ENCODE results near the gene MSI2.
"Not testable (repeated sequence)": the region's sequence is repeated elsewhere in the genome, so short reads cannot be mapped to it uniquely, and the experiment has no call there.

MSI2 gene

GRCh38 chr17:57609125-57609877 lies 353.0 kb downstream of the MSI2 start:
- DNase-seq: no peak

- DNase-seq: no peak
Observed at GRCh38 chr17:57609878-57610270, 353.6 kb downstream of the MSI2 start.

- DNase-seq: peak; percentile 89
Observed at GRCh38 chr17:57612202-57613071, 356.1 kb downstream of the MSI2 start.

- DNase-seq: no peak
Observed at GRCh38 chr17:57614742-57615141, 358.4 kb downstream of the MSI2 start.

GRCh38 chr17:57615836-57616757 lies 359.8 kb downstream of the MSI2 start:
- DNase-seq: no peak

- no peak for DNase-seq
Observed at GRCh38 chr17:57617218-57617617, 360.9 kb downstream of the MSI2 start.

- DNase-seq: no peak
Observed at GRCh38 chr17:57619061-57619937, 363.0 kb downstream of the MSI2 start.

GRCh38 chr17:57620576-57620975 lies 364.3 kb downstream of the MSI2 start:
- DNase-seq: no peak

GRCh38 chr17:57621791-57622190 lies 365.5 kb downstream of the MSI2 start:
- DNase-seq: not testable (repeated sequence)

GRCh38 chr17:57622306-57622682 lies 366.0 kb downstream of the MSI2 start:
- no peak for DNase-seq

GRCh38 chr17:57622683-57623433 lies 366.5 kb downstream of the MSI2 start:
- DNase-seq: no peak

GRCh38 chr17:57623620-57624019 lies 367.3 kb downstream of the MSI2 start:
- no peak for DNase-seq

GRCh38 chr17:57624386-57624785 lies 368.1 kb downstream of the MSI2 start:
- DNase-seq: no peak

GRCh38 chr17:57625511-57625910 lies 369.2 kb downstream of the MSI2 start:
- DNase-seq: no peak

- no peak for DNase-seq
Observed at GRCh38 chr17:57625957-57626356, 369.6 kb downstream of the MSI2 start.

GRCh38 chr17:57626520-57627210 lies 370.3 kb downstream of the MSI2 start:
- no peak for DNase-seq

- no peak for DNase-seq
Observed at GRCh38 chr17:57627591-57627990, 371.3 kb downstream of the MSI2 start.

- no peak for DNase-seq
Observed at GRCh38 chr17:57628421-57628820, 372.1 kb downstream of the MSI2 start.

GRCh38 chr17:57629470-57629869 lies 373.1 kb downstream of the MSI2 start:
- no peak for DNase-seq

- no peak for DNase-seq
Observed at GRCh38 chr17:57629886-57630285, 373.6 kb downstream of the MSI2 start.

GRCh38 chr17:57630736-57631135 lies 374.4 kb downstream of the MSI2 start:
- DNase-seq: no peak

Measured in NCI-H1105 treated with DMSO at 0.1 percent for 48 hours (cell line).